ENCODE measurements around the gene RPL27. TPM values are rescaled to one million over a fixed set of nuclear protein-coding genes. Genes with fewer than 3 reads are reported as not detected.
"Not testable (repeated sequence)": the region's sequence is repeated elsewhere in the genome, so short reads cannot be mapped to it uniquely, and the experiment has no call there.

Gene RPL27
- total RNA-seq, 1 donor from 2014 or later = 1,019 TPM

- peak overlapping the region; percentile 100 for H3K27ac Mint-ChIP-seq
- H3K36me3 Mint-ChIP-seq = peaks cover 16% of the 10 kb centered on the region
- H3K4me3 Mint-ChIP-seq = peak overlapping the region; percentile 96
Measured at GRCh38 chr17:42999003-42999525, 845 bp downstream of the RPL27 start.

GRCh38 chr17:43000894-43001293, 2.7 kb downstream of the RPL27 start:
- H3K9me3 Mint-ChIP-seq; DNase-seq (ENCODE audit: low spot score in 2 of 2, unreplicated experiment in 2 of 2); H3K4me3 Mint-ChIP-seq; H3K27me3 Mint-ChIP-seq (ENCODE audit: low read depth): not testable (repeated sequence)
- Mint-ChIP-seq H3K36me3 (peaks cover 16% of the 10 kb centered on the region), H3K4me1 (peaks cover 25% of the 10 kb centered on the region), H3K27ac (peak overlapping the region; percentile 12)

More at GRCh38 chr17:42999003-42999525, 845 bp downstream of the RPL27 start:
- Mint-ChIP-seq H3K27me3 (ENCODE audit: low read depth) (no peaks in the 10 kb centered on the region), H3K9me3 (no peaks in the 10 kb centered on the region), H3K4me1 (peaks cover 25% of the 10 kb centered on the region)
- no peak for DNase-seq (ENCODE audit: low spot score in 2 of 2, unreplicated experiment in 2 of 2)
- TF ChIP-seq, protein P1, sequence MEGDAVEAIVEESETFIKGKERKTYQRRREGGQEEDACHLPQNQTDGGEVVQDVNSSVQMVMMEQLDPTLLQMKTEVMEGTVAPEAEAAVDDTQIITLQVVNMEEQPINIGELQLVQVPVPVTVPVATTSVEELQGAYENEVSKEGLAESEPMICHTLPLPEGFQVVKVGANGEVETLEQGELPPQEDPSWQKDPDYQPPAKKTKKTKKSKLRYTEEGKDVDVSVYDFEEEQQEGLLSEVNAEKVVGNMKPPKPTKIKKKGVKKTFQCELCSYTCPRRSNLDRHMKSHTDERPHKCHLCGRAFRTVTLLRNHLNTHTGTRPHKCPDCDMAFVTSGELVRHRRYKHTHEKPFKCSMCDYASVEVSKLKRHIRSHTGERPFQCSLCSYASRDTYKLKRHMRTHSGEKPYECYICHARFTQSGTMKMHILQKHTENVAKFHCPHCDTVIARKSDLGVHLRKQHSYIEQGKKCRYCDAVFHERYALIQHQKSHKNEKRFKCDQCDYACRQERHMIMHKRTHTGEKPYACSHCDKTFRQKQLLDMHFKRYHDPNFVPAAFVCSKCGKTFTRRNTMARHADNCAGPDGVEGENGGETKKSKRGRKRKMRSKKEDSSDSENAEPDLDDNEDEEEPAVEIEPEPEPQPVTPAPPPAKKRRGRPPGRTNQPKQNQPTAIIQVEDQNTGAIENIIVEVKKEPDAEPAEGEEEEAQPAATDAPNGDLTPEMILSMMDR (IDR thresholded peaks at IDR 0.05; ENCODE audit: unreplicated experiment) = no peak

DNA sequence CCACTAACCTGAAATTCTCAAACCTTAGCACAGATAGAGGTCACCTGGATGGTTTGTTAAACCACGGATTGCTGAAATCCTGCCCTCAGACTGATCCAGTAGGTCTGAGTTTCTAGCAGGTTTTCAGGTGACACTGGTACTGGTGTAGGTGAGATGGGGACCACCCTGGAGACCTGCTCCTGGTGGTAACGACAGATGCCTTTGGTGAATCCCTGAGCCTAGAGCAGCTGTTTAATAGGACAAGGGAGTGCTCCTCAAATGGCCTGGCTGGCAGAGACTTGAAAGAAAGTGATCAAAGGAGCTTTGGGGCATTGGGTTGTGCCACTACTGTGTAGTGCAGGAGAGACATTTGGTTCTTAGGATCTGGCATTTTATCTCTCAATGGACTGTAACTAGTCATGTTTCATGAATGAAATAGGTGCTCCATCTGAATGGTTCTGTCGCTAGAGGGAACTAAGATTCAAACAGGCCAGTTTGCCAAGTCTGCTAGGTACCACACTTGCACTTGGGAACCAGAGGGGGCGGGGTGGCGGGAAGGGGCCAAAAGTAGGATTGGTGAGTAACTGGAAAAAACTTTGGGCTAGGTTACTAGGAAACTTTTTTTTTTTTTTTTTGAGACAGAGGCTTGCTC, 5.4 kb downstream of the RPL27 start:
- Mint-ChIP-seq H3K4me3 (no peak overlapping the region), H3K27ac (peak overlapping the region; percentile 59), H3K36me3 (peaks cover 16% of the 10 kb centered on the region), H3K9me3 (no peaks in the 10 kb centered on the region), H3K27me3 (ENCODE audit: low read depth) (no peaks in the 10 kb centered on the region), H3K4me1 (peaks cover 26% of the 10 kb centered on the region)
- TF ChIP-seq, protein P1 (IDR thresholded peaks at IDR 0.05; ENCODE audit: unreplicated experiment) = no peak
- DNase-seq (ENCODE audit: low spot score in 2 of 2, unreplicated experiment in 2 of 2) = no peak

DNA sequence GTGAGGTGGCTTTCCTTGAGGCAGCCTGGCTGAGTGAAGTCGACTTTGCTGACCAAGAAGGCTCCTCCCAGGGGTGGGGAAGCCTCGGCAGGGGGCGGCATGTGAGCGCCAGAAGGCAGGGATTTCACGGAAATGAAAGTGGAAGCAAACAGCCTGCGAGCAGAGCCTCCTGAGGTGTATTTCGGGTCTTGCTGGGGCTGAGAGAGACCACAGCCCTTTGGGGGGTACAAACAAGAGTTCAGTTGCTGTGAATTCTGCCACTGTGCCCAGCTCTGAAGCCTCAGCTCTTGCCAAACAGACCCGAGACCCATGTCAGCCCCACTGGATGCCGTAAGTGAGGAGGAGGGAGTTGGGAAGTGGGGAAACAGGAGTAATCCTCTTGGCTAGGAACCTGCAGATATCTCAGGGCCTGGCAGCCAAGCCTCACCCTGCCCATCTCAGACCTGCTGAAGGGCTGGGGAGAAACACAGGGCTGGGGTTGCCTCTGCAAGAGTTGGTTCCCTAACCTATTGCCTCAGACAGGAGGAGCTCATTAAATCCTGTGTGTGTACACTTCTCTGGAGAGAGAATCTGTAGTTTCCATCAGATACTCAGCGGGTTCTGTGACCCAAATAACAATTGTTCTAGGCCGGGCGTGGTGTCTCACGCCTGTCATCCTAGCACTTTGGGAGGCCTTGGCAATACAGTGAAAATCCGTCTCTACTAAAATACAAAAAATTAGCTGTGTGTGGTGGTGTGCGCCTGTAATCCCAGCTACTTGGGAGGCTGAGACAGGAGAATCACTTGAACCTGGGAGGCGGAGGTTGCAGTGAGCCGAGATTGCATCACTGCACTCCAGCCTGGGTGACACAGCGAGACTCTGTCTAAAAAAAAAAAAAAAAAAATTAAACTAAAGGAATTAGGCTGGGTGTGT, 8.7 kb downstream of the RPL27 start, which contains the start of gene IFI35:
IFI35 (plus strand) TSS at position 146 of the 913 bp plus-strand sequence; CDS start at position 310, 164 bp downstream.
- TF ChIP-seq, protein P1 (IDR thresholded peaks at IDR 0.05; ENCODE audit: unreplicated experiment) = no peak
- Mint-ChIP-seq H3K27ac (peak within 1 kb of the TSS; percentile 97), H3K9me3 (no peaks in the 10 kb centered on the region), H3K27me3 (ENCODE audit: low read depth) (no peaks in the 10 kb centered on the region), H3K4me1 (peaks cover 8% of the 10 kb centered on the region), H3K36me3 (peaks cover 8% of the 10 kb centered on the region), H3K4me3 (peak within 1 kb of the TSS; percentile 81)
- peak in 1 of 2 experiments; percentile 65 for DNase-seq (ENCODE audit: low spot score in 2 of 2, unreplicated experiment in 2 of 2)

DNA sequence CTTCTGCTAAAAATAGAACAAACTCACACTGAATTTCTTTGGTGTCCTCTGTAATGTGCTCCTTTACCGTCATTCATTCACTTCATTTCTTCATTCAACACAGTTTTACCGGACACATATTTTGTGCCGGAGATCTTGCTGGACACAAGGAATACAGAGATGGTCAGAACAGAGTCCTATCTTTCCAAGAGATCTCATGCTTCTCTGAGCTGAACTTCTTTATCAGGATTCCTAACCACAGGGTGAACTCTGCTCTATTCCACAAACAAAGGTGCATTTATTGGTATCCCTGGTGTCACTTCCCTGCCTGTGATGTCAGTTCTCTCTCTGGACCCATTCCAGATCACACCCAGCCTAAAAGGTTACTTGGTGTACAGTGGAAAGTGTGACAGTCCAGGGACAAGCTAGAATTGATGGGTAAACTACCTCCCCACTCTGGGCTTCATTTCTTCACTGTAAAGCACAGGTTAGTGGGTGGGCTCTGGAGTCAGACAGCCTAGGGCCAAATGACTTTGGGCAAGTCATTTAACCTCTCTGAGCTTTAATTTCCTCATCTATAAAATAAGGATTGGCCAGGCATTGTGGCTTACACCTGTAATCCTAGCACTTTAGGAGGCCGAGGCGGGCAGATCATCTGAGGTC, 12.6 kb downstream of the RPL27 start:
- DNase-seq (ENCODE audit: low spot score in 2 of 2, unreplicated experiment in 2 of 2) = no peak
- Mint-ChIP-seq H3K27ac (no peak overlapping the region), H3K36me3 (peaks cover 5% of the 10 kb centered on the region), H3K27me3 (ENCODE audit: low read depth) (no peaks in the 10 kb centered on the region), H3K9me3 (no peaks in the 10 kb centered on the region), H3K4me1 (peaks cover 8% of the 10 kb centered on the region), H3K4me3 (no peak overlapping the region)
- TF ChIP-seq, protein P1 (IDR thresholded peaks at IDR 0.05; ENCODE audit: unreplicated experiment) = no peak

Measured in mesothelial cell of epicardium (in vitro differentiated cells).